Lower leg skin (tissue), 3 donors: ENCODE results near the gene CCDC38.

Experiments used
- CTCF ChIP-seq, 3 donors: fragments of 450-650 bp; IDR thresholded peaks; one replicate each; pipeline ENCODE4 v1.5.1; 2016; ENCODE audit warnings: antibody characterized with exemption in 3 of 3, mild to moderate bottlenecking in 3 of 3, moderate library complexity in 2 of 3
- POLR2A ChIP-seq, 2 donors: fragments of 450-650 bp; IDR thresholded peaks; one replicate each; pipeline ENCODE4 v1.6.1; 2016 to 2017; ENCODE audit warnings: antibody characterized with exemption in 2 of 2, mild to moderate bottlenecking in 1 of 2, moderate library complexity in 1 of 2

GRCh38 chr12:95877622-95878021 lies 64.8 kb downstream of the CCDC38 start:
- TF ChIP-seq POLR2A (IDR thresholded peaks at IDR 0.05) (no peak), CTCF (IDR thresholded peaks at IDR 0.05) (no peak)
